CD4-positive, alpha-beta T cell (primary cell): ENCODE data around the gene NKAIN2. TPM values are rescaled to one million over a fixed set of nuclear protein-coding genes. Genes with fewer than 3 reads are reported as not detected.

ENCODE experiments used
- ATAC-seq: fragments of 200-7000 bp; cut with Tn5 transposase; one replicate; pipeline ENCODE4 v1.10.0; 2022; ENCODE audit warnings: mild to moderate bottlenecking; ENCODE audit not compliant: poor library complexity
- CTCF ChIA-PET: fragments of 350-600 bp; sonication (Branson Sonifier 250); formaldehyde crosslinking; loops from one replicate; lab custom pipeline; 2021; ENCODE audit warnings: antibody characterized with exemption, inconsistent platforms; lab: Charles Lee
- POLR2A ChIA-PET: fragments of 350-600 bp; sonication (Branson Sonifier 250); formaldehyde crosslinking; loops from one replicate; lab custom pipeline; 2021; ENCODE audit warnings: antibody characterized with exemption, inconsistent platforms; lab: Charles Lee
- DNase-seq, 14 experiments: peaks; one replicate each; pipeline ENCODE4 v3.0.0-alpha.2; 2013 to 2020; ENCODE audit warnings: mixed read lengths in 2 of 14
- H3K27ac ChIP-seq, 2 donors: one replicate each; pipeline versions ENCODE4 v1.5.1 to v1.7.0; 2013; ENCODE audit warnings: low read length in 2 of 2, low read depth in 1 of 2, mild to moderate bottlenecking in 1 of 2
- H3K27me3 ChIP-seq, 2 experiments: 1 replicate in 1 of 2; 2 replicates in 1 of 2; pipeline versions ENCODE4 v1.6.1 to v1.7.0; 2013; ENCODE audit warnings: low read length in 2 of 2, control low read depth in 1 of 2, mild to moderate bottlenecking in 1 of 2, moderate library complexity in 1 of 2; ENCODE audit not compliant: insufficient read depth in 2 of 2, control insufficient read depth in 1 of 2
- H3K36me3 ChIP-seq: one replicate; pipeline ENCODE4 v1.6.1; 2013; ENCODE audit warnings: low read length, control low read depth; ENCODE audit not compliant: insufficient read depth
- H3K4me1 ChIP-seq: one replicate; pipeline ENCODE4 v1.6.1; 2013; ENCODE audit warnings: low read length, control low read depth; ENCODE audit not compliant: insufficient read depth
- H3K4me3 ChIP-seq: one replicate; pipeline ENCODE4 v1.5.1; 2013; ENCODE audit warnings: mild to moderate bottlenecking, low read length, moderate library complexity
- H3K9me3 ChIP-seq, 2 experiments: 1 replicate in 1 of 2; 2 replicates in 1 of 2; pipeline versions ENCODE4 v1.6.1 to v1.7.0; 2013; ENCODE audit warnings: low read length in 2 of 2, mild to moderate bottlenecking in 2 of 2, control low read depth in 1 of 2, moderate library complexity in 1 of 2; ENCODE audit not compliant: control insufficient read depth in 1 of 2, insufficient read depth in 1 of 2
- H3K27ac Mint-ChIP-seq: one replicate; pipeline ENCODE4 v1.8.0; 2020; ENCODE audit warnings: mixed read lengths
- H3K27me3 Mint-ChIP-seq: one replicate; pipeline ENCODE4 v1.8.0; 2021; ENCODE audit warnings: mixed read lengths
- H3K36me3 Mint-ChIP-seq: one replicate; pipeline ENCODE4 v1.8.0; 2021; ENCODE audit warnings: low read depth, mixed read lengths
- H3K4me1 Mint-ChIP-seq: one replicate; pipeline ENCODE4 v1.8.0; 2021; ENCODE audit warnings: low read depth, mixed read lengths
- H3K4me3 Mint-ChIP-seq: one replicate; pipeline ENCODE4 v1.8.0; 2020; ENCODE audit warnings: mild to moderate bottlenecking, mixed read lengths
- H3K9me3 Mint-ChIP-seq: one replicate; pipeline ENCODE4 v1.8.0; 2020; ENCODE audit warnings: mixed read lengths
- CTCF ChIP-seq: fragments of 200-600 bp; IDR thresholded peaks from one replicate; pipeline ENCODE4 v1.8.0; 2022; ENCODE audit warnings: antibody characterized with exemption, mild to moderate bottlenecking
- intact Hi-C, 2 experiments: fragments of 100-400 bp; cut with DNase I in 1 of 2; cut with micrococcal nuclease in 1 of 2; formaldehyde crosslinking; loops; one replicate each; pipeline versions ENCODE4 v1.15.1 to v1.9.0; 2023 to 2025; cut with DNase I, micrococcal nuclease
- total RNA-seq, 174 experiments: library from RNA in 2 of 174; stranded (reverse) in 2 of 174; gene quantifications; one replicate each; pipeline ENCODE4 v1.2.3 and lab custom pipeline; 2021 to 2026

NKAIN2 gene
- total RNA-seq, 2 experiments from 2014 or later, result not detected

GRCh38 chr6:124775121-124775520 lies 971.5 kb downstream of the NKAIN2 start:
- Histone ChIP-seq H3K36me3 (no peaks in the 10 kb centered on the region), H3K27ac (no peak overlapping the region), H3K27me3 (no peaks in the 10 kb centered on the region), H3K4me3 (no peak overlapping the region), H3K9me3 (no peaks in the 10 kb centered on the region), H3K4me1 (no peaks in the 10 kb centered on the region)
- DNase-seq (no peak), ATAC-seq (no peak)
- TF ChIP-seq CTCF, result no peak
- no peaks in the 10 kb centered on the region for H3K27me3 Mint-ChIP-seq
- H3K27ac Mint-ChIP-seq, result no peak overlapping the region
- H3K36me3 Mint-ChIP-seq, result no peaks in the 10 kb centered on the region
- no peaks in the 10 kb centered on the region for H3K9me3 Mint-ChIP-seq
- H3K4me3 Mint-ChIP-seq, result no peak overlapping the region
- H3K4me1 Mint-ChIP-seq, result no peaks in the 10 kb centered on the region
- ChIA-PET POLR2A (no interaction called here), CTCF (no interaction called here)
- intact Hi-C loops, result no loop called here

GRCh38 chr6:124777863-124778262 lies 974.2 kb downstream of the NKAIN2 start:
- H3K36me3 ChIP-seq, result no peaks in the 10 kb centered on the region
- no peak overlapping the region for H3K4me3 Mint-ChIP-seq
- H3K27ac ChIP-seq, result no peak overlapping the region
- DNase-seq (no peak), ATAC-seq (no peak)
- POLR2A ChIA-PET, result no interaction called here
- H3K9me3 ChIP-seq, result no peaks in the 10 kb centered on the region
- no peak for TF ChIP-seq CTCF
- no peak overlapping the region for H3K27ac Mint-ChIP-seq
- no peaks in the 10 kb centered on the region for H3K27me3 ChIP-seq
- no peaks in the 10 kb centered on the region for H3K9me3 Mint-ChIP-seq
- no peaks in the 10 kb centered on the region for H3K4me1 ChIP-seq
- CTCF ChIA-PET, result no interaction called here
- H3K4me1 Mint-ChIP-seq, result no peaks in the 10 kb centered on the region
- H3K4me3 ChIP-seq, result no peak overlapping the region
- H3K27me3 Mint-ChIP-seq, result no peaks in the 10 kb centered on the region
- intact Hi-C loops, result no loop called here
- H3K36me3 Mint-ChIP-seq, result no peaks in the 10 kb centered on the region

GRCh38 chr6:124780623-124781022 lies 977.0 kb downstream of the NKAIN2 start:
- no peak for TF ChIP-seq CTCF
- Mint-ChIP-seq H3K9me3 (no peaks in the 10 kb centered on the region), H3K4me3 (no peak overlapping the region), H3K27me3 (no peaks in the 10 kb centered on the region), H3K36me3 (no peaks in the 10 kb centered on the region), H3K4me1 (no peaks in the 10 kb centered on the region), H3K27ac (no peak overlapping the region)
- Histone ChIP-seq H3K27me3 (peaks cover 0 to 1% of the 10 kb centered on the region in 2 experiments), H3K4me3 (no peak overlapping the region), H3K36me3 (no peaks in the 10 kb centered on the region), H3K4me1 (no peaks in the 10 kb centered on the region), H3K9me3 (no peaks in the 10 kb centered on the region), H3K27ac (no peak overlapping the region)
- ATAC-seq (no peak), DNase-seq (no peak)
- ChIA-PET POLR2A (no interaction called here), CTCF (no interaction called here)
- intact Hi-C loops, result no loop called here
